HG02763 (cell line): ENCODE results near the gene DECR2.
"Not testable (repeated sequence)": the region's sequence is repeated elsewhere in the genome, so short reads cannot be mapped to it uniquely, and the experiment has no call there.

ENCODE experiments used
- ATAC-seq: cut with Tn5 transposase; IDR thresholded peaks from one replicate; pipeline ENCODE4 v1.9.1; 2021; ENCODE audit warnings: mild to moderate bottlenecking, moderate library complexity; ENCODE audit not compliant: unreplicated experiment

DECR2 gene, protein sequence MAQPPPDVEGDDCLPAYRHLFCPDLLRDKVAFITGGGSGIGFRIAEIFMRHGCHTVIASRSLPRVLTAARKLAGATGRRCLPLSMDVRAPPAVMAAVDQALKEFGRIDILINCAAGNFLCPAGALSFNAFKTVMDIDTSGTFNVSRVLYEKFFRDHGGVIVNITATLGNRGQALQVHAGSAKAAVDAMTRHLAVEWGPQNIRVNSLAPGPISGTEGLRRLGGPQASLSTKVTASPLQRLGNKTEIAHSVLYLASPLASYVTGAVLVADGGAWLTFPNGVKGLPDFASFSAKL

DNA sequence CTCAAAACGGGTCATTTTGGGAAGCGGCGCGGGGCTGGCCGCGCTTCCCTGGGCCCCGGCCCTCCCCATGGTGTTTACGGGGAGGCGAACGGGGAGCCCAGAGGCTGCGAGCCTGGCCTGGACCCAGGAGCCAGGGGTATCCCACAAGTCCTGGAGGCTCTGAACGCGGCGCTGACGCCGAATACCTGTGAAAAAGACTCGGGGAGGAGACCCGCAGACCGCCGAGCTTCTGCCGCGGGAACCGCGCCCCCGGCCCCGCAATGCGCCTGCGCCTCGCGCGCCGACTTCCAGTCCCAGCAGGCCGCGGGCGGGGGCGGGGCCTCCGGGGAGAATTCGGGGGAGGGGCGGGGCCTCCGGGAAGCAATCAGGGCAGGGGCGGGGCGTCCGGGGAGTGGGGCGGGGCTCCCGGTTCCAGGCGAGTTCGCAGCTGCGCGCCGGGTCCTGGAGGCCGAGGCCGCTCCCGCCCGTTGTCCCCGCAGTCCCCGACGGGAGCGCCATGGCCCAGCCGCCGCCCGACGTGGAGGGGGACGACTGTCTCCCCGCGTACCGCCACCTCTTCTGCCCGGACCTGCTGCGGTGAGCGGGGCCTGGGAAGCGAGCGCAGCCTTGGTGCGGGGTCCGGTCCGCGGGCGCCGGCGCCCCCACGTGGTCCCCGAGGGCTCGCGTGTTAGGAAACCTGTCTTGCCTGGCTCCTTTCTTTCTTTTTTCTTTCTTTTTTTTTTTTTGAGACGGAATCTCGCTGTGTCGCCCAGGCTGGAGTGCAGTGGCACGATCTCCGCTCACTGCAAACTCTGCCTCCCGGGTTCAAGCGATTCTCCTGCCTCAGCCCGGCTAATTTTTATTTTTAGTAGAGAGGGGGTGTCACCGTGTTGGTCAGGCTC, at the start of gene DECR2:
Gene DECR2, plus strand, starts transcription at position 418 of the 881 bp plus-strand sequence. Its CDS starts 79 bp downstream, at position 497.
- ATAC-seq = peak; percentile 54

DNA sequence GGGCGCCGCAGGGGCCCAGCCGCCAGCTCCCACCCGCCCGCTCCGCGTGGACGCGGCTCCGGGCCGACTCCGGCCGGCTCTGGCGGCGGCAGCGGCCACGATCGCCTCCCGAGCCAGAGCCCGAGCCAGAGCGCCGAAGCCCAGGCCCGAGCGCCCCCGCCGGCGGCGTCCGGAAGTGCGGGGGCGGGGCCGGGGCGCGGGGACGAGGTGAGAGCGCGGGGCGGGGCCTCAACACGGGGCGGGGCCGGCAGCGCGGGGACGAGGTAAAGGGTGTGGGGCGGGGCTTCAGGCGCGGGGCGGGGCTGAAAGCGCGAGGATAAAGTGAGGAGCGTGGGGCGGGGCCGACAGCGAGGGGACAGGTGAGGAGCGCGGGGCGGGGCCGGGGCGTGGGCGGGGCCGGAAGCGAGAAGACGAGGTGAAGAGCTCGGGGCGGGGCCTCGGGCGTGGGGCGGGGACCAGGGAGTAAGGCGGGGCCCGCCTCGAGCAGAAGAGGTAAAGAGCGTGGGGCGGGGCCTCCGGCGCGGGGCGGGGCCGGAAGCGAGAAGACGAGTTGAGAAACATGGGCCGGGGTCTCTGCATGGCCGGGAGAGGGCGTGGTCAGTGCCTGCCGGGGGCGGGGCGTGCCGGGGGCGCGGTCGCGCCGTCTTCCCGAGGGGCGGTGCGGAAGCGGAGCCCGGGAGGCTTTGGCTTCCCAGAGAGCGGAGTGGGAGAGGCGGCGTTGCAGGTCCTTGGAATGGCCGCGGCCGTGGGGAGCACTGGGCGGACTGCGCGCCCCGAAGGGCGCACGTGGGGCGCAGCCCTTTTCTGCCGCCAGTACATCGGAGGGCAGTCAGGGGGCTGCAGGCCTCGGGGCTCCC, 48.9 kb upstream of the DECR2 start, which contains the start of gene AXIN1:
Gene AXIN1, minus strand, starts transcription at position 177 of the 857 bp plus-strand sequence. CDS start 5,698 bp downstream, outside the sequence.
- ATAC-seq = peak; percentile 61

DNA sequence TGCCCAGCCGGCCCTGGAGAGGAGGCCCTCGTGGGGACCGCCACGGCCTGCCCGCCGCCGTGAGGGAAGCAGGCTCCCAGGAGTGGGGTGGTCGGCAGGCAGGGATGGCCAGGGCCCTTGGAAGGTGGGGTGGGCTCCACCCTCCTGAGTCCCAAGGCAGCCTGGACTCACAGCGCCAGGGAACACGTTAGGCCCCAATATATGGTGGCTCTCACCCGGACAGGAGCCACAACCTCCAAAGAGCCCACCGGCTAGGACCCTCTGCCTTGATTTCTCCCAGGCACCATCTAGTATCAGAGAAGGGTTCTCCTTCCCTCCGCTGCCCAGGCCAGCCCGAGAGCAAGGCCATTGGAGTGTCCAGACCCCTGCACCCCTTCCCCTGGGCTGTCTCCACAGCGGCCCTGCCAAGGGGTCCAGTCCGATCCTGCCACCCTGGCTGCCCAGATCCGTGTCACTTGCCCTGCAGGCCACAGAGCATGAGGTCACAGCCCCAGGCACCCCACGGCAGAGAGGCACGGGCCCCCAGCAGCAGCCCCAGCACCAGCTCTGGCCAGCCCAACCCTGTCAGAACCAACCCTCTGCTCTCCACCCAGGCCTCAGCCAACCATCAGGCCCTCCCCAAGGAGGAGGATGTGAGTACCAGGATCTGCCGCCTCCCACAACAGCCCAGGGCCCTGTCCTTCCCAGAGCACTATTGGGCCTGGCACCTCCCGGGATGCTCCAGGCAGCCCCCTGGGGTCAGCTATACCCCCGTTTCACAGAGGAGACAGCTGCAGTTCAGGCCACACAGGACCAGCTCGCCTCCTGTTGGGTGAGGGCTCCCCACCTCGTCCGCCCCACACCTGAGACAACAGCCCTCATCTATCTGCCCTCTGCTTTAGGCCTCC, 48.0 kb upstream of the DECR2 start:
- ATAC-seq = no peak

DNA sequence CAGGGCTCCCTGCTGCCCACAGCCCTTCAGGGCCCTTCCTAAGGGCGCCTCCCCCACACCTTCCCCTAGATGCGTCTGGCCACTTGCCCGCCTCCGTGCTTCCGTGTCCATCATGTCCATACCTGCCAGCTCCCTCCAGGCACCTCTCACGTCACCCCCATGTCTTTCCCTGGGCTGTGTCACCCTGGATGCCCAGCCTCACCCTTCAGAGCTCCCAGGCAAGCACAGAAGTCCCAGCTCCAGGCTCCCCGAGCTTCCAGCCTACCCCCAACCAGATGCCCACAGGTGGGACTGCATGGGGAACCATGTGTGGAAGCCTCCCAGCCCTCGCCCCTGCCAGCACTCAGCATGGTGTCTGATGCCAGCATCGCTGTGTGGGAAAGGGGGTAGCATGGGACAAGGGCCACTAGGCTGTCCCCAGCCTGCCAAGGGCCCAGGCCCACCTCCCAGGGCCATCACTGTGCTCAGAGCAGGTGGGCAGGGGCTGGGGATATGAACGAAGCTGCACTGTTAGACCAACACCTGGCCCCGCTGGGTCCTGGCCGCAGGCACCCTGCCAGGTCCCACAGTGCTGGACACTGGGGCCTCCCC, 47.3 kb upstream of the DECR2 start:
- no peak for ATAC-seq

DNA sequence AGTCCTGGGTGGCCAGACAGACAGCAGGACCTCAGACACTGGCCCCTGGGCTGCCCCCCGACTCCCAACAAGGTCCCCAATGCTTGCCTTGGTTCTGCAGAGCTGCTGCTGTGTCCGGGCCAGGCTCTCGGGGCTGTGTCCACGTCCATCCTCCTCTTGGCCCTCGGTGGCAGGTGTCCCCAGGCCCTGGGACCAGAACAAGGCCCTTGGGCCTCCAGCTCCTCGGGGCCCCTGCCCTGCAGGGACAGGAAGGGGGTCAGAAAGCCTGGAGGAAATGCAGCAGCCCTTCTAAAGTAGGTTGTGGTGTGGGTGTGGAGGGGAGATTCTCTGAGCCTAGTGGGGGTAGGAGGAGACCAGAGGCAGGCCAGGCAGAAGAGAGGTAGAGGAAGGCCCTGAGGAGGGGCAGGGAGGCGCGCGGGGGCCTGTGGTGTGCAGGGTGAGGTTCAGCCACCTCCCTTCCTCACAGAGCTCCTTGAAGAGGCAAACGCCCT, 46.7 kb upstream of the DECR2 start:
- ATAC-seq = no peak

DNA sequence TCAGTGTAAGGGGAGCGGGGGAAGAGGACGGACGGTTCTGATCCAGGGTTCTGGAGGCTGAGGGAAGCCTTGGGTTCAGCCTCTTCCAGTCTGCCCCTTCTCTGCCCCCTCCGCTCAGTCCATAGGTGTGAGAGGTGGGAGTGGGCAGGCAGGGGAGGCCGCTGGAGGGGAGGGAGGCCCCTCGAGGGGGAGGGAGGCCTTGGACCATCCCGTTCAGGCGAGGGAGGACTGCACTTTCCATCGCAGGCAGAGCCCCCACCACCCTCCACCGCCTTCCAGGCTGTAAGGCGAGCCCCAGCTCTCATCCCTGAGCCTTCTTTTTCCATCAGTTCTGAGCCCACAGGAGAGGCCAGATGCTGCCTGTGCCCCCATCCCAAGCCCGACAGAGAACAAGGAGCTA, 44.9 kb upstream of the DECR2 start:
- no peak for ATAC-seq

DNA sequence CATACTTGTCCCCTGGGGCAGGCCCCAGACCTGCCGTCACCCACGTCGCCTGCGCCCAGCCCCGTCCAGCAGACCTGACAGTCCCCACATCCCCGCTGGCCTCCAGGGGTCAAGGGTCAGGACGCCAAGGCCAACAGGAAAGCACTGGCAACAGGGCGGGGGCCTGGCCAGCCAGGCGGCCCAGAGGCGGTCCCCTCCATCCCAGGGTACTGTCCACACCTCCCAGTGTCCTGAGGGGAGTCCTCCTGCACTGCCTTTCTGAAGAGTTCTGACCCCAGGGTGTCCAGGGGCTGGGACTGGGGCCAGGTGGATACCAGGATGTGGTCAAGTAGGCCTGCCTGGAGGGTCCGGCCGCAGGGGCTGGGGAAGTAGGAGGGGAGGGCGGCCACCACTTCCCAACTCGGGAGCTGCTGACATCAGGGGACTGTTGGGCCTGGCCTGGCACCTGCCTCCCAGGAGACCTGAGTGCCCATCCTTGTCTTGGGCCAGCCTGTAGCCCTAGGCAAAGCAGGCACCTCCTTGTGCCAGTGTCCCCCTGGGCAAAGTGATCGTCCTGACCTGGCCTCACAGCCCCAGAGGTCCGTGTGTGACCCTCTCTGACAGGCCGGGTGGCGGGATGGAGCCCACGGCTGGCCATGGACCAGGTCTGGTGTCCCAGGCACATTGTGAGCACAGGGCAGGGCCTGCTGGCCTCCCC, 42.5 kb upstream of the DECR2 start:
- no peak for ATAC-seq

DNA sequence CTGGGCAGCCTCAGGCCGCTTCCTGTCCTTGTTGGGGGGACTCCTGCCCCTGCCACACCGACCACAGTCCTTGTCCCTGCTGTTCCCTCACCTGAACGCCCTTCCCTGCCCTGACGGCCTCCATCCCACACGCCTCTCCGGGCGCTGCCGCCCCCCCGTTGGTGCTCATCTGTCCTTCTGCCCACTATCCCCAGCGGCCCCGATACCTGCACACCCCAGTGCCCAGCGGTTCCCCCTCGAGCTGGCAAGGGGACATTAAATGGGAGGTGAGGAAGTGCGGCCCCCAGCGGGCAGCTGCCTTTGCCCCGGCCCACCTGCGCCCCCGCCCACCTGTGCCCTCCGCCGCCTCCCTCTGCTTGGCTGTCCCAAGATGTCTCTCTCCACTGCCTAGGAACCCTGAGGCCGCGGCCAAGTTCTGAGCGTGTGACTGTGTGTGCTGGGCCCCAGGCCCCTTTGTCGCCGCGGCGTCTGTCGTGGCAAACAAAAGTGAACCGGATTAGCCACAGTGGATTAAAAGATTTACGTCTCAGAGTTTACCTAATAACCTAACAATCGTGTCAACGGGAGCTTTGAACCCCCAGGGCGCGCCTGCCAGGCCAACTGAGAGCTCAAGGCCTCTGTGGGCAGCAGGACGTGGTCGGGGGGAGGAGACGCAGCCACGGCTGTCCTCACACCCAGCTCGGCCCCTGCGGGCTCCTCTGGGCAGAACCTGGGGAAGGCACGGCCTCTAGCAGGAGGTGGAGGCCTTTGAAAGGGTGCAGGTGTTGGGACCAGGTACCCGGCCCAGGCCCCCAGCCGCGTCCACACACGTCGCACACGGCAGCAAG, 41.6 kb upstream of the DECR2 start:
- ATAC-seq = no peak

DNA sequence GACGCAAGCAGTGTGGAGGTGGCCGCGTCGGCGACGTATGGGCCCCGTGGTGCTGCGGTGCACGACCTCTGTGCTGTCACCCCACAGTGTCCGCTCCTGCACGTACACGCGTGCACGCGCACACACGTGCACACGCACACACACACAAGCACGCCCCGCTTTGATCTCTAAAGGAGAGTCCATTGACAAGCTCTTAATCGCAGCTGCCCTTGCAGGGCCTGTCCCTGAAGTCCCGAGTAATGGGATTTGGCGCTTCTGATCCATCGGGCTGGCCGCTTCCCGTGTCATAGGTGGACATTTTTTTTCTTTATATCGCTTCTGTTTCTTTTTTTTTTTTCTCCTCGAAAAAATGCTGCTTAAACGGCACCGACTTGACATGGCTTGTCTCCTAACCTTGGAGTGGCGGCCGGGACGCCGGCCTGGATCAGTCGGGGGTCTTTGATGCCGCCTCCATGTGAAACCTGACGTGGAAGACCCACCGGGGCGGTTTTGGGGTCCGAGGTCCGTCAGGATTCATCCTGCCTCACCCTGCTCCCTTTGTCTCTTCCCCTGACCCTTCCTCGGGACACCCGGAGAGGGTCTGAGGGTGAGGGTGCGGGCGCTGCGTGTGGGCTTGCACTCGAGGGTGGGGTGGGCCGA, 40.9 kb upstream of the DECR2 start:
- ATAC-seq = no peak

DNA sequence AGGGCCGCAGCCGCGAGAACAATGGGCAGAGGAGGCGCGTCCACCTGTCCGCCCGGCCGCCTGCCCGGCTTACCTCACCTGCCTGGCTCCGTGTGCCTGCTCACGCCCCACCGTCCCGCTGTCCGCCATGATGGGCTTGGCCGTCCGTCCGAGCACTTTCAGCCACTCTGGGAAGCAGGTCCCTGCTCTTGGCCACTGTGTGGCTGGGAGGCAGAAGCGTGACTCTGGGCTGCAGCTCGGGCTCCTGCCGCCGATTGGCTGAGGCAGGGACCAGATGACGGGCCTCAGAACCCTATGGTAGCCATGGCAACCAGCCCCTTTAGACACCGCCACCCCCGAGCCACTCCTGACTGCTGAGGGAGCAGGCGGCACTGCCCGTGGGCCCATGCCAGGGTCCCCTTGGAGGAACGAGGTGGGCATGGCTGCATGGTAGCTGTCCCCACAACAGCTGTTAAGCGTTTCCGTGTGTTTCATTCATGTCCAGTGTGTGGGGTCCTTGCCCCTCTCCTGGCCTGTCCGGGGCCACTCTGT, 40.3 kb upstream of the DECR2 start:
- no peak for ATAC-seq

DNA sequence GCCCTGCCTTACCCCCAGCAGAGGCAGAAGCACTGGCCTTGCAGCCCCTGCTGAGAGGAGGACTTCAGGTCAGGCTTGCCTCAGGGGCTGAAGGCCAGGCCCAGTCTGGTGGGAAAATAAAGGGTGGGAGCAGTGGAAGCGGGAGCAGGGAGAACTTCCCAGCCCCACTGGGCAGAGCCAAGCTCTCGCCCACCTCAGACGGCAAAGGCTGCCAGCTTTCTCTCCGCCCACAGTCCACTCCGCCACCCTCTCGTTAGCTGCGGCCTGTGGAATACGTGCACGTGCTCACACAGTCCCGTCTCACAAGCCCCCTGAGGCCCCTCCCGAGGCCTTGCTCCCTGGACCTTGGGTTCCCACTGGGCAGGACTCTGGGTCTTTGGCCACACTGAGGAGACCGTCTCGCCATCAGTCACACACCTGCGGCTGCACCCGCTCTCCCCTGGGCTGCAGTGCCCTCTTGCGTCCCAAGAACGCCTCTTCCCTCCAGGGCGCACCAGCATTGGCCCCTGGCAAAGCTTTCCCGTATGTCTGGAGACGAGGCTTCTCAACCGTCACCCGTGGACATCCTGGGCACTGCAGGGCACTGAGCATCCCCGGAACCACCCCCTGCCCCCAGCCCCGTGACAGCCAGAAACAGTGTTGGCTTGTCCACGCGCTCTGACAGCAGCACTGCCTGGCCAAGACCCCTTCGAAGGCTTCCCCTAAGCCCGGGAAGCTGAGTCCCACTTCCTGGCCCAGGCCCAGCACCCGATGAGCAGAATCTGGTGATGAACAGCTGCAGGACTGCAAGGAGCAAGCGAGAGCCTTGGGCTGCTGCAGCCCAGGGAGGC, 39.6 kb upstream of the DECR2 start:
- no peak for ATAC-seq

DNA sequence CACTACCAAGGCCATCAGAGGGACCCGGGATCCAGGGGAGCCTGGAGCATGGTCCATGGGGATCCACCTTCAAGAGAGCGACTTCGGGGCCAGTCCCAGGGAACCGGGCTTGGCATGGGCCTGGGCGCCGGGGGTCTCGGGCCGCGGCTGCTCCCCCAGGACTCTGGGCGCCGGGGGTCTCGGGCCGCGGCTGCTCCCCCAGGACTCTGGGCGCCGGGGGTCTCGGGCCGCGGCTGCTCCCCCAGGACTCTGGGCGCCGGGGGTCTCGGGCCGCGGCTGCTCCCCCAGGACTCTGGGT, 39.0 kb upstream of the DECR2 start:
- ATAC-seq = not testable (repeated sequence)

DNA sequence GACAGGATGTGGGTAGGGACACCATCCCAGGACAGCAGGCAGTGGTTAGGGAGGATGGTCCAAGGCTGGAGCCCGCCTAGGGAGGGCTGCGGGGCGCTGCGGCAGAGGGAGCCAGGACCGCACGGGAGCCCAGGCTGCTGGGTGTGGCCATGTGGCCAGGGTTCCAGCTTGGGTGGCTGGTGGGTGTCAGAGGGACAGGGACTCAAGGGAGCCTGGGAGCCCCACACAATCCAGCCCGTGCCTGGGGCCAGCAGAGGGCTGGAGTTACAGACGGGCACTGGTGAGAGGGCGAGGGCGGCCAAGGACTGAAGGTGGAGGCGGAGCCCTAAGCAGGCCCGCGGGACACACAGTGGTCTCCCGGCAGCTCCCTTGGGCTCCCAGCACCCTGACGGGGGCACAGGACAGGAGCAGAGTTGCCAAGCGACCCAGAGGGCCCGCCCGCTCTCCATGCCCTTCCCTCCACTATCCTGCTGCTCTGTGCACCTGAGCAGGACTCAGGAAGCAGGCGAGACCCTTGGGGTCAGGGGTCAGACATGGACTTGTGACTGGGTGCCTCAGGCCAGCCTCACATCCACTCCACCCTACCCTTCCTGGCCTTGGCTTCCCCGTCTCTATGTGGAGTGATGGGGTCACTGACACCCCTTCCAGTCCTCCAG, 38.4 kb upstream of the DECR2 start:
- no peak for ATAC-seq

DNA sequence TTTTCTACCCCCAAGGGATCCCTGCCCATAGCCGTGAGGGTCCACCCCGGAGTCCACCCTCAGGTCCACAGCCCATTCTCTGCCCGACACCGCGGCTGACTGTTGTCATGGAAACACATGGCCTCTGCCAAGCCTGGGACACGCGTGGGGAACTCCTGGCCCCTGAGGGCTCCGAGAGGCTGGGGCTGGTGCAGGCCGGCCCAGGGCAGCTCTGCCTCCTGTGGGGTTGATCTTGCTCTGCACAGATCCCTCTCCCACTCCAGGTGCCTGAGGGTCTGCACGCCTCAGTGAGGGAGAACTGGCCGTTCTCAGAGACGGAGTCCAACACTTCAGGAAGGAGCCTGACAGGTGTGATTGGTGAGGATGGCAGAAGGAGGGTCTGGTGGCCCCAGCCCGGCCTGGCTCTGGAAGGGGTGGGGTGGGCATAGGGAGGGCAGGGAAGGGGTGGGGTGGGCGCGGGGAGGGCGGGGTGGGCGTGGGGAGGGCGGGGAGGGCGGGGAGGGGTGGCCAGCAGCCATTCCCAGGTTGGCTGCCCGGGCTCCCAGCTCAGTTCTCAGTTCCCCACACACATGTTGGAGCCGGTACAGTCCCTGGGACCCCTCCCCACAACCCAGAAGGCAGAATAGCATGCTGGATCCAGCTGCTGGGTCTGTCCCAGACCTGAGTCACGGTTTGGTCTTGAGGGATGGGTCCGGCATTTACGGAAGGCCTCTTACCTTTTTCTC, 37.8 kb upstream of the DECR2 start:
- ATAC-seq = no peak
